Left renal cortex interstitium (tissue), 4 donors: Measurements from ENCODE around the gene KCNQ4. TPM values are rescaled to one million over a fixed set of nuclear protein-coding genes. Genes with fewer than 3 reads are reported as not detected.

Source experiments
- DNase-seq, 4 donors: peaks; one replicate each; pipeline ENCODE4 v3.0.0-alpha.2; 2013; ENCODE audit warnings: low read depth in 4 of 4, low spot score in 2 of 4, missing footprints in 1 of 4
- polyA plus RNA-seq, 4 donors: library from polyadenylated mRNA; unstranded; fragments of 120-200 nt; gene quantifications; one replicate each; pipeline ENCODE4 v1.2.1, GENCODE V29; 2013; ENCODE audit not compliant: insufficient read length in 4 of 4

Gene KCNQ4
- polyA plus RNA-seq, 4 donors = 1.2 to 3.1 (median 2.0) TPM

GRCh38 chr1:40838045-40838979, 54.7 kb downstream of the KCNQ4 start:
- no peak for DNase-seq

- DNase-seq = no peak
Measured at GRCh38 chr1:40838980-40839942, 55.7 kb downstream of the KCNQ4 start.

GRCh38 chr1:40839943-40840335, 56.4 kb downstream of the KCNQ4 start:
- no peak for DNase-seq

GRCh38 chr1:40840526-40841323, 57.1 kb downstream of the KCNQ4 start:
- DNase-seq = no peak

GRCh38 chr1:40841602-40842001, 58.0 kb downstream of the KCNQ4 start:
- no peak for DNase-seq

GRCh38 chr1:40842207-40842606, 58.6 kb downstream of the KCNQ4 start:
- no peak for DNase-seq

- DNase-seq = no peak
Measured at GRCh38 chr1:40842691-40843090, 59.1 kb downstream of the KCNQ4 start.

- no peak for DNase-seq
Measured at GRCh38 chr1:40844079-40844478, 60.5 kb downstream of the KCNQ4 start.

GRCh38 chr1:40844887-40845878, 61.6 kb downstream of the KCNQ4 start:
- no peak for DNase-seq

- no peak for DNase-seq
Measured at GRCh38 chr1:40845895-40846294, 62.3 kb downstream of the KCNQ4 start.

GRCh38 chr1:40847023-40847745, 63.6 kb downstream of the KCNQ4 start:
- DNase-seq = no peak

GRCh38 chr1:40848530-40849189, 65.1 kb downstream of the KCNQ4 start:
- no peak for DNase-seq

GRCh38 chr1:40849801-40850592, 66.4 kb downstream of the KCNQ4 start:
- DNase-seq = peak in 2 of 4 donors; percentile 34 to 56

GRCh38 chr1:40851643-40852042, 68.1 kb downstream of the KCNQ4 start:
- DNase-seq = no peak

- DNase-seq = no peak
Measured at GRCh38 chr1:40853113-40853884, 69.7 kb downstream of the KCNQ4 start.

- no peak for DNase-seq
Measured at GRCh38 chr1:40853885-40854170, 70.2 kb downstream of the KCNQ4 start.

GRCh38 chr1:40855513-40855912, 71.9 kb downstream of the KCNQ4 start:
- DNase-seq = no peak
